Frontal cortex (tissue), 4 donors: ENCODE results near the gene EFHD2. TPM values are rescaled to one million over a fixed set of nuclear protein-coding genes. Genes with fewer than 3 reads are reported as not detected.
"Not testable (repeated sequence)": the region's sequence is repeated elsewhere in the genome, so short reads cannot be mapped to it uniquely, and the experiment has no call there.

Source experiments
- DNase-seq, 2 donors: peaks; one replicate each; pipeline ENCODE4 v3.0.0; 2012; ENCODE audit warnings: low spot score in 2 of 2
- FAIRE-seq: peaks from 2 replicates; lab custom pipeline; 2012; peaks lifted over from hg19 to GRCh38; lab: Jason Lieb, UNC
- total RNA-seq: library from RNA; depleted of rRNA; stranded (reverse); fragments of >200 nt; gene quantifications from one replicate; pipeline ENCODE4 v1.2.3, GENCODE V29; 2014
- donor health status: control.
- donor health status: control.
- donor health status: control.

EFHD2 gene
- total RNA-seq, 1 donor from 2014 or later, result 5.3 TPM

DNA sequence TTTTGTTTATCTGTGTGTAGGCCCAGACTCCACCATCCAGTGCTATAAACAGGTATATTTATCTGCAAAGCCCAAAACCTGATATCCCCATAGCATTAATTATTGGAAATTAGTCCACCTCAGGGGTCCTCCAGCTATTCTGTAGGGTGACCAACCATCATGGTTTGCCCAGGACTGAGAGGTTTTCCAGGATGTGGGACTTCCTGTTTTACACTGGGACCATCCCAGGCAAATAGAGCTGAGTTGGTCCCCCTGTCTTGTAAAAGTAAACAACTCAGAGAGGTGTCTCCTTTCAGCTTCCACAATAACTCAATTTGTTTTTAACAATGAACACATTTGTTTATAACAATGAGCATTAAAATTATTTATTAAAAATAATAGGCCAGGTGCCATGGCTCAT, 58.5 kb downstream of the EFHD2 start:
- FAIRE-seq (no peak), DNase-seq (no peak)

DNA sequence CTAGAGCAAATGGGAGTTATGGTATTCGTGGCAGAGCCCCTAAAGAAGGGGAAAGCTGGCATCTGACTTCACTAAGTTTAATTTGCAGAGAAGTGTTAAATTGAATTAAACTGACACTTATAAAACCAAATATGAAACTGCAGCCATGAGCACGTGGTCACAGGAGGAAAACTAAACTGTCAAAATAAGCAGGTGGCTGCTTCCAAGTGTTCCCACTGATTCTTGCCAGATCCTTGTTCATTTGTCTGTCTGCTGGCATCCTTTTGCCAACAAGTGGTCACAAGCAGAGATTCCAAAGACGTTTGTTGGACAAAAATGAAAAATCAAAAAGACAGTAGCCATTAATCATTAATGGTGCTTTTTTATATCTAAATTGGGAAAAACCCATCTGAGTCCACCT, 59.7 kb downstream of the EFHD2 start:
- DNase-seq (no peak), FAIRE-seq (no peak)

DNA sequence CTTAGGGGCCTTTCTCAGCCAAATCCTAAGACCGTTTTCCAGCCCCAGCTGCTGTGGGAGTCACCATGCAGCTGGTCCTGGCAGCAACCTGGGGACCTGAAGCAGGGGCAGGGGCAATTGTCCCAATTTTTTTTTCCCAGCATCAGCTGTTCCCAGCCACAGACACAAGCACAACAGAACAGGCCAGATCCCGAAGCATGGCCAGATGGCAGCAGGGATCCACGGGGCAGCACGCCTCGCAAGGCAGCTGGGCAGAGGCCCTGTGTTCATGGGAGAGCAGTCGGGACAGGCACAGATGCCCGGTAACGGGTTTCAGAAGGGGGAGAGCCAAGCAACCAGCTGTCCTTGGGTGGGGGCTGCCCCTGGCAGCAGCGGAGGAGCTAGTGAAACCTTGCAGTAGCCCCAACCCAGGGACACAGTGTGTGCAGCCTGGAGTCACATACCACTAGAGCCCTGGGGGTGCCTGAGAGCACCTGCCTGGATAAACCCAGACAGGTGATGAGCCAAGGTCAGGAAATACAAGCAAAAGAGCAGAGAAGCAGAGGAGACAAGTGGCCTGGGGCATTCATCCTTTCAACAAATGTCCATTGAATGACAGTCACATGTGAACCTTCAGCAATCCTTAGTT, 60.2 kb downstream of the EFHD2 start:
- DNase-seq, FAIRE-seq: not testable (repeated sequence)

DNA sequence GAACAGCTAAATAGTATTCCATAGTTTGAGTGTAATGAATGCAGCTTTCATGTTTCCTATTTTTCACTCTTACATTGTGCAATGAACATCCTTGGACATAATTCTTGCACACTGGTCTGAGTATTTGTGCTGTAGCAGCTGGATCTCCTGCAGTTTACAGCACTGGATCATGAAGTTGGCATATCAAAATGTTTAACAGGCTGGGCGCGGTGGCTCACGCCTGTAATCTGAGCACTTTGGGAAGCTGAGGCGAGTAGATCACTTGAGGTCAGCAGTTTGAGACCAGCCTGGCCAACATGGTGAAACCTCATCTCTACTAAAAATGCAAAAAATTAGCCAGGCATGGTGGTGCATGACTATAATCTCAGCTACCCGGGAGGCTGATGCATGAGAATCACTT, 61.4 kb downstream of the EFHD2 start:
- DNase-seq, FAIRE-seq: not testable (repeated sequence)

DNA sequence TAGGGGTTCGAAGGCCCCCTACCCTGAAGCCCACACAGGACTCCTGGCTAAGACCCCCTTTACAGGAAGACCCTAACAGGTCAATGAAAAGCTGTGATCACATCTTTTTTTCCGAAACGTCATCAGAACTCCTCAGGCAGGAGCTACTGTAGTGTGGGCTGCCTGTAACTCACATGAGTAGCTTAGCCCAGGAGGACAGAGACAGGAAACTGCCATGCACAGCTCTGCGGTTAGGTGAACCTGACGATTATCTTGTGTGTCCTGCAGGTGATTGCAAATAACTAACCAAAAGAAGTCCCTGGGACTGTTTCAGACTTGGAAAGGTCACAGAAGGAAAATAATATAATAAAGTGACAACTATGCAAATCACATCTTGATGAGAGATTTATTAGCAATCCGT, 62.0 kb downstream of the EFHD2 start:
- not testable (repeated sequence) for DNase-seq, FAIRE-seq

DNA sequence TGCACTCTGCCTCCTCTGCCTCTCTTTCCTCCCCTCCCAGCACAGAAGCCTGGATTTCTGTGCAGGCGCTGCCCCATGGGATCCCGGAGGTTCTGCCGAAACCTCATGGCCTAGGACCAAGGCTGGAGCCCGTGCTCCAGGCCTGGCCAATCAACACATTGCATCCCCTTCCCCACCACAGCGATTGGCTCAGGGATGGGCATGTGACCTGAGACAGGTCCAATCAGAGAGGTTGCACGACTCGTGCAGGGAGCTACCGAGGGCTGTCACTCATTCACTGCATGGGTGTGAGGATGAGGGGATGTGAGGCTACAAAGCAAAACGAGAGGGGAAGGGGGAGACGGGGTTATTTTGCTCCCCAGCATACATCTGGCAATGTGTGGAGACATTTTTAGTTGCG, 62.9 kb downstream of the EFHD2 start:
- DNase-seq, result no peak
- FAIRE-seq, result no peak

GRCh38 chr1:15475752-15476314, 66.1 kb downstream of the EFHD2 start, which contains the start of gene CELA2B:
Gene CELA2B, plus strand, starts transcription at chr1:15476104. Its CDS starts 22 bp downstream, at chr1:15476126.
- no peak for FAIRE-seq
- no peak for DNase-seq

DNA sequence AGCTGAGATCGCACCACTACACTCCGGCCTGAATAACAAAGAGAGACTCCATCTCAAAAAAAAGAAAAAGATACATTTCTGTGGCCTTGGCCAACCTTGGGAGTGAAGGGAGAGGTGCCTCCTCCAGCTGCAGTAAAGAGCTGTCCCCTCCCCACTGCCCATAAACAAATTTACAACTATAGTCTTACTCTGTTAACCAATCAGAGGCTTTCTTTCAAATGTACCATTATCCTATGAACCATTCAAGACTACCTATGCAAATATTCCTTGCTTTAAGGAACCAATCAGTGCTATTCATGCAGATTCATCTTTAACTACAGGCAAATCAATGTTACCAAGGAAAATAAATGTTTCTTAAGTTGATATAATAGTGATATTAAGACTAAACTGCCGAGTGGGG, 67.2 kb downstream of the EFHD2 start:
- DNase-seq, result no peak
- no peak for FAIRE-seq

GRCh38 chr1:15477646-15478212, 68.0 kb downstream of the EFHD2 start:
- DNase-seq (no peak), FAIRE-seq (no peak)

Other genes with a start within 250 kb of the EFHD2 start
- 0.41 TPM for gene FHAD1, start 162.7 kb upstream of the EFHD2 start, total RNA-seq
- gene CTRC, start 28.6 kb downstream of the EFHD2 start, total RNA-seq, result not detected
- not detected for gene CELA2A, start 46.8 kb downstream of the EFHD2 start, total RNA-seq
- not detected for gene CELA2B, start 66.2 kb downstream of the EFHD2 start, total RNA-seq
- 2.0 TPM for gene CASP9, start 114.3 kb downstream of the EFHD2 start, total RNA-seq
- gene DNAJC16, start 117.0 kb downstream of the EFHD2 start, total RNA-seq, result 16.3 TPM
- 0.82 TPM for gene AGMAT, start 175.2 kb downstream of the EFHD2 start, total RNA-seq
- 11.8 TPM for gene DDI2, start 207.6 kb downstream of the EFHD2 start, total RNA-seq